BJ (cell line): ENCODE results near the gene ARL1. TPM values are rescaled to one million over a fixed set of nuclear protein-coding genes. Genes with fewer than 3 reads are reported as not detected.

Experiments used
- CTCF ChIA-PET: fragments of 350-600 bp; formaldehyde crosslinking; extraction: SDS; loops from one replicate; lab custom pipeline; 2021; ENCODE audit warnings: antibody characterized with exemption, inconsistent platforms; lab: Yijun Ruan, JAX
- POLR2A ChIA-PET: fragments of 300-600 bp; sonication (Branson Sonifier 250); formaldehyde crosslinking; extraction: SDS; loops from one replicate; lab custom pipeline; 2021; ENCODE audit warnings: antibody characterized with exemption; lab: Charles Lee
- DNase-seq: peaks from one replicate; pipeline ENCODE4 v3.0.0-alpha.2; 2011; ENCODE audit warnings: low read depth
- H3K27me3 ChIP-seq: 2 replicates; pipeline ENCODE4 v1.6.0; 2011; ENCODE audit warnings: low read length; ENCODE audit not compliant: control insufficient read depth, insufficient read depth
- H3K36me3 ChIP-seq: 2 replicates; pipeline ENCODE4 v1.5.1; 2011; ENCODE audit warnings: low read length; ENCODE audit not compliant: control insufficient read depth, insufficient read depth
- H3K4me3 ChIP-seq: 2 replicates; pipeline ENCODE4 v1.5.1; 2011; ENCODE audit warnings: low read depth, mild to moderate bottlenecking, control low read depth, low read length
- polyA minus RNA-seq: library from RNA; depleted of rRNA, polyadenylated mRNA; stranded (reverse); fragments of >200 nt; gene quantifications from 2 replicates; pipeline ENCODE4 v1.2.3, GENCODE V29; 2011; rRNA and poly(A)+ RNA removed
- polyA plus RNA-seq: library from polyadenylated mRNA; depleted of rRNA; stranded (reverse); fragments of >200 nt; gene quantifications from 2 replicates; pipeline ENCODE4 v1.2.3, GENCODE V29; 2011; rRNA removed
- TF ChIP-seq, protein P1 (sequence below): IDR thresholded peaks from 2 replicates; pipeline ENCODE4 v1.5.1; 2011; ENCODE audit warnings: low read depth, mild to moderate bottlenecking, control low read depth, inconsistent platforms, low read length, moderate library complexity; ENCODE audit not compliant: insufficient read depth

ARL1 gene
- polyA plus RNA-seq (57.0 and 141 TPM in 2 replicates), polyA minus RNA-seq (35.1 and 43.6 TPM in 2 replicates)

DNA sequence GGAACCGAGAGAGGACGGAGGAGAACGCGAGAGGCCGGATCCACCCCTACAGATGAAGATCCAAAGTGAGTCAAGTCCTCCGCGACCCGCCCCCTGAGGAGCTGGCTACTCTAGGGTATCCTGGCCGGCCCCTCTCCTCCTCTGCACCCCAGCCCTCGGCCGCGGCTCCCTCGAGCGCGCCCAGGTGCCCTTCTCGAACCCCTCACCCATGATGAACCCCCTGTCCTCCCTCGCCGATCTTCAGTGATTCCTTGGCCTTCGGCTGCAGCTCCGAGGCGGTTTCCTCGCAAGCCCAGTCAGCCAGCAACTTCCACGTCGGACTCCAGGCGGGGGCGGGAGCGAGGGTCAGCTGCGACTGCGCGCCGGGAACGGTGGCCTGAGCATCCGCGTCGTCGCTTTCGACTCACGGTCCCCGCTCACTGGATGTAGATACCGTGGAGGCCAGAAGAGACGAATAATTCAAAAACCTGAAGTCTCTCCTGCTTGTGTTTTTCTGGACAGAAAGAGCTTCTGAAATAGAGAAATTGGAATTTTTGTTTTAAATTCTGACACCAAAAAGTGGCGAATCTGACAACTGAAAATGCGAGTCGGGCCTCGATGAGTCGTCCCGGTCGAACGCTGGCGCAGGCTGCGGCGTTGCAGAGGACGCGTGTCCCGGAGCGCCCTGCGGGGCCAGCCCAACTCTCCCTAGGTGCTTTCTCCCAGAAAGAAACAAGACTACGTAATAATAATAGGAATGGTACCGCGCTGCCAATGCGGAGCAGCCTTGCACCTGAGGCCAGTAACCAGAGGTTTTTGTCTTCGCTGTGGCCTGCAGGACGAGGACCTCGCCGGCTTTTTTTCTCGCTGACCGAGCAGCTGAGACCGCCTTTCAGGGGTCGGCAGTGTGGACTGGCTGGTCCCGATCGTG is at the start of gene ARL1:
TSS of gene ARL1 (minus strand) at position 337 of the 910 bp plus-strand sequence. CDS start at position 210, 127 bp downstream.
- DNase-seq, result peak; percentile 24
- TF ChIP-seq, protein P1, sequence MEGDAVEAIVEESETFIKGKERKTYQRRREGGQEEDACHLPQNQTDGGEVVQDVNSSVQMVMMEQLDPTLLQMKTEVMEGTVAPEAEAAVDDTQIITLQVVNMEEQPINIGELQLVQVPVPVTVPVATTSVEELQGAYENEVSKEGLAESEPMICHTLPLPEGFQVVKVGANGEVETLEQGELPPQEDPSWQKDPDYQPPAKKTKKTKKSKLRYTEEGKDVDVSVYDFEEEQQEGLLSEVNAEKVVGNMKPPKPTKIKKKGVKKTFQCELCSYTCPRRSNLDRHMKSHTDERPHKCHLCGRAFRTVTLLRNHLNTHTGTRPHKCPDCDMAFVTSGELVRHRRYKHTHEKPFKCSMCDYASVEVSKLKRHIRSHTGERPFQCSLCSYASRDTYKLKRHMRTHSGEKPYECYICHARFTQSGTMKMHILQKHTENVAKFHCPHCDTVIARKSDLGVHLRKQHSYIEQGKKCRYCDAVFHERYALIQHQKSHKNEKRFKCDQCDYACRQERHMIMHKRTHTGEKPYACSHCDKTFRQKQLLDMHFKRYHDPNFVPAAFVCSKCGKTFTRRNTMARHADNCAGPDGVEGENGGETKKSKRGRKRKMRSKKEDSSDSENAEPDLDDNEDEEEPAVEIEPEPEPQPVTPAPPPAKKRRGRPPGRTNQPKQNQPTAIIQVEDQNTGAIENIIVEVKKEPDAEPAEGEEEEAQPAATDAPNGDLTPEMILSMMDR, result 0 out of 2 replicates have a peak, but pooled peaks have one; percentile 1
- H3K4me3 ChIP-seq, result peak within 1 kb of the TSS; percentile 80
- CTCF ChIA-PET, result interaction anchor here (0.9 to 1.1 kb wide), 2 partner anchors 10 to 11 kb away, joined by 3 read pairs; no protein-coding TSS in a partner anchor
- POLR2A ChIA-PET, result no interaction called here
- H3K36me3 ChIP-seq, result no peaks in the 10 kb centered on the region
- no peaks in the 10 kb centered on the region for H3K27me3 ChIP-seq

DNA sequence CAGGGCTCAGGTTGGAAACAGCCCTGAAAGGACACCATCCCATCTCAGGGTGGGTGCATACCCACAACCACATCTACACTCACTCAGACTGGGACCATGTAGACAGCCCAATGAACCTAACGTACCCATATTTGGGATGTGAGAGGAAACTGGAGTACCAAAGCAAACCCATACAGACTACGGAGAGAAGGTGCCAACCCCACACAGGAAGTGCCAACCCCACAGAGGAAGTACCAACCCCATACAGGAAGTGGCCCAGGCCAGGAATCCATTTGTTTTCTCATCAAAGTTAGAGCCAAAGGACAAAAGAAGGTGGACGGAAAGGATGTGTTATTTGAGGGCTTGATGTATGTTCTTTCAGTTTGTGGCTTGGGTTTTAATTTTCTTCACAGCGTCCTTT is 48.1 kb upstream of the ARL1 start:
- CTCF ChIA-PET, result no interaction called here
- POLR2A ChIA-PET, result no interaction called here

DNA sequence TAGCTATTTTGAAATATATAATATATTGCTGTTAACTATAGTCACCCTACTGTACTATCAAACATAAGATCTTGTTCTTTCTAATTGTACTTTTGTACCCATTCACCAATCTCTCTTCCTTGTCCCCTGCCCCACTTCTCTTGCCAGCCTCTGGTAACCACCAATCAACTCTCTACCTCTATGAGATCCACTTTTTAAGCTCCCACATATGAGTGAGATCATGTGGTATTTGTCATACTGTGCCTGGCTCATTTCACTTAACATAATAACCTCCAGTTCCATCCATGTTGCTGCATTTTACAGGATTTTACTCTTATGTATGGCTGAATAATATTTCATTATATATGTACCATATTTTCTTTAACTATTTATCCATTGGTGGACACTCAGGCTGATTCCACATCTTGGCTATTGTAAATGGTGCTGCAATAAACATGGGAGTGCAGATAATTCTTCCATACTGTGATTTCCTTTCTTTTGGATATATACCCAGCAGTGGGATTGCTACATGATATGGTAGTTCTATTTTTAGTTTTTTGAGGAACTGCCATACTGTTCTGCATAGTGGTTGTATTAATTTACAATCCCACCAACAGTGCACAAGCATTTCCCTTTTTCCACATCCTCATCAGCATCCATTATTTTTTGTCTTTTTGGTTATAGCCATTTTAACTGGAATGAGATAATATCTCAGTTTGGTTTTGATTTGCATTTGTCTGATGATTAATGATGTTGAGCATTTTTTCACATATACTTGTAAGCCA is 34.1 kb upstream of the ARL1 start:
- Histone ChIP-seq H3K4me3 (no peak overlapping the region), H3K36me3 (no peaks in the 10 kb centered on the region), H3K27me3 (no peaks in the 10 kb centered on the region)
- no peak for DNase-seq
- ChIA-PET CTCF (no interaction called here), POLR2A (no interaction called here)
- TF ChIP-seq, protein P1, result no peak

More for the DNA sequence above, 48.1 kb upstream of the ARL1 start:
- TF ChIP-seq, protein P1, result no peak
- H3K4me3 ChIP-seq, result no peak overlapping the region
- H3K36me3 ChIP-seq, result no peaks in the 10 kb centered on the region
- no peaks in the 10 kb centered on the region for H3K27me3 ChIP-seq
- no peak for DNase-seq

DNA sequence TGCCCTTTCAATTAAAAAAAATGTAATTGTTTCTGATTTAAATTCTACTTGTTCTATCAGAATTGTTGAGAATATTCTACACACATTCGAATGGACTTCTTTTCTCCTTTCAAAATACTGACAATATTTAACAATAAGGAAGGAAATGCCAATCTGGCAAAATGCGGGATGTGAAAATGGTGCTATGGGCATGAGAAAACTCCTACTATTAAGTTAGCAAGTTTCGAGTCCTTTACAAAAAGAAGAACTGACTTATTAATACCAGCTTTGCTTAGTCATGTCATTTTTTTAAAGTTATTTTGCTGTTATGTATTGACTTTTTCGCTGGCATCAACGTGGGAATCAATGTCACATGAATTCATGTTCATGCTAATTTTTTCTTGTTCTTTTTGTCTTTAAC is 31.7 kb upstream of the ARL1 start:
- TF ChIP-seq, protein P1, result no peak
- no peak overlapping the region for H3K4me3 ChIP-seq
- no peak for DNase-seq
- no peaks in the 10 kb centered on the region for H3K36me3 ChIP-seq
- POLR2A ChIA-PET, result no interaction called here
- no peaks in the 10 kb centered on the region for H3K27me3 ChIP-seq
- CTCF ChIA-PET, result no interaction called here

DNA sequence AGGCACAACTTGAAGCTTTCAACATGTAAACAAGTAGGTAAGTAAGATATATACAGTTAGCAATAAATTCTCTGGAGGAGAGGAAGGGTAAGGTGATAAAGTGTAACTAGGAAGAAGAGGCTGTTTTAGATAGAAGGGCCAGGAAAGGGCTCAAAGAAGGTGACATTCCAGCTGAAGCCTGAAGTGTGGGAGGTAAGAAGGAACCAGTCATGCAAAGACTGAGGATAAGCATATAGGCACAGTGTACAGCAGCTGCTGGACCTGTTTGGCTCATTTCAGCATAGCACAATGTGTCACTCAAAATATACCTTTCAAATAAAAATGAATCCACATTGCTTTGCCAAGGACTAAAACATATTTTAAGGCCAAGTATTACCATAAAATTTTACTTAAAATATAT is 28.6 kb upstream of the ARL1 start:
- ChIA-PET CTCF (interaction anchor here (1.6 kb wide), 1 partner anchor 21 kb away, joined by 6 read pairs; no protein-coding TSS in a partner anchor), POLR2A (no interaction called here)
- TF ChIP-seq, protein P1, result no peak

More for the DNA sequence above, 28.6 kb upstream of the ARL1 start:
- Histone ChIP-seq H3K27me3 (no peaks in the 10 kb centered on the region), H3K36me3 (no peaks in the 10 kb centered on the region), H3K4me3 (no peak overlapping the region)
- DNase-seq, result no peak
